ENCODE measurements around the gene OGDHL.

Gene OGDHL

GRCh38 chr10:49688920-49689319 is 73.2 kb downstream of the OGDHL start:
- DNase-seq (ENCODE audit: low read depth), result no peak

- DNase-seq (ENCODE audit: low read depth), result no peak
Observed at GRCh38 chr10:49688261-49688846, 73.8 kb downstream of the OGDHL start.

- no peak for DNase-seq (ENCODE audit: low read depth)
Observed at GRCh38 chr10:49686651-49687050, 75.5 kb downstream of the OGDHL start.

Data from stimulated activated CD8-positive, alpha-beta memory T cell treated with anti-CD3 and anti-CD28 coated beads, Interleukin-12 subunit alpha, Interleukin-12 subunit beta, amount 100 ng/mL, for 4 hours (primary cell).